Measurements from ENCODE around the gene STARD3. TPM values are rescaled to one million over a fixed set of nuclear protein-coding genes. Genes with fewer than 3 reads are reported as not detected.
A peak's percentile ranks its signal among the peaks of the same experiment; 100 is the strongest.

The STARD3 gene
- total and polyA plus RNA-seq, 2 of the 13 experiments (the other 11 are each of a cell fraction or from before 2014, with no cell fraction given), result 34.6 to 100 TPM

DNA sequence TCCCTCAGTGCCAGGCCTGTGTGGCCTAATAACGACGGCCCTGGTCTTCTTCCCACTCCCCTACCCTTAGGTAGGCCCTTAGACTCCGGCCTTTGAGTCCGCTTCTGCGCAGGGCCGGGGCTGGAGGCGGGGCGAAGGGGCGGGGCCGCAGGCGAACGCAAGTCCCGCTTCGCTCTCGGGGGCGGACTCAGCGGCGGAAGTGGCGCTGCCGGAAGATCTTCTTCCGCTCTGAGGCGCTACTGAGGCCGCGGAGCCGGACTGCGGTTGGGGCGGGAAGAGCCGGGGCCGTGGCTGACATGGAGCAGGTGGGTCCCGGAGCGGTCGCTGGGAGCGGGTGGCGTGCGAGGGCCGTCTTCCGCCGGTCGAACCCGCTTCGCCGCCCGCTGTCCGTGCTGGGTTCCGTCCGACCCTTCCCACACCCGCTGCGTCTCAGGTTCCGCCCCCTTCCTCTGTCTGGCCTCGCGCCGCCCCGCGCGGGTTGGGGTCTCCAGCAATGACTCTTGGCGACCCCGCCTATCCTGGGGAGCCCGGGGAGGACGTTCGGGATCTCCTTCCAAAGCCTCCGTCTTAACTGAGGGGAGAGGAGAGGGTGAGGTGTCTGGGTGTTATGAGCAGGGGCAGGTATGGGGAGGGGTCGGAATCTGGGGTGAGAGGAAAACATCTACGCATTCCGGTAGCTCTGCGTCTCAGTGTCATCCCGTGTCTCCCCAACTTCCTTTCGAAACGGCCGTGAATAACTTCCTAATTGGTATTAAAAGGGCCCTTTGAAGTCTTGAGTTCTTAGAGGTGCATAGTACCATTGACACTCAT, at the start of gene STARD3 (continued):
- TF ChIP-seq ZFP36 (IDR thresholded peaks at IDR 0.05; ENCODE audit: borderline replicate concordance, low read depth, low read length, partially characterized antibody), result no peak
- no peak for TF ChIP-seq HOXA9 (CRISPR knock-in tag; IDR thresholded peaks at IDR 0.05; ENCODE audit: borderline replicate concordance)
- TF ChIP-seq FOXO4 (CRISPR knock-in tag; conservative IDR thresholded peaks at IDR 0.05), result 0 out of 2 replicates have a peak, but pooled peaks have one; percentile 84
- TF ChIP-seq ZNF17 (CRISPR knock-in tag; IDR thresholded peaks at IDR 0.05), result no peak
- peak; percentile 82; the same call in 1 of the 2 replicates for TF ChIP-seq NFKB2 (CRISPR knock-in tag; IDR thresholded peaks at IDR 0.05; ENCODE audit: borderline replicate concordance)
- TF ChIP-seq RBM22 (optimal IDR thresholded peaks at IDR 0.05; ENCODE audit: low read length), result no peak
- TF ChIP-seq ZNF576 (CRISPR knock-in tag; IDR thresholded peaks at IDR 0.05), result 0 out of 2 replicates have a peak, but pooled peaks have one; percentile 20
- no peak; the same call in 1 of the 2 replicates for TF ChIP-seq PBX3 (CRISPR knock-in tag; IDR thresholded peaks at IDR 0.05; ENCODE audit: borderline replicate concordance)
- no peak for TF ChIP-seq ZNF589 (CRISPR knock-in tag; conservative IDR thresholded peaks at IDR 0.05)
- TF ChIP-seq, protein P1, sequence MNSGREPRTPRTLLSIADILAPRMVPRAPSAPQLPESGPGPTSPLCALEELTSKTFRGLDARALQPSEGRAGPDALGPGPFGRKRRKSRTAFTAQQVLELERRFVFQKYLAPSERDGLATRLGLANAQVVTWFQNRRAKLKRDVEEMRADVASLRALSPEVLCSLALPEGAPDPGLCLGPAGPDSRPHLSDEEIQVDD (CRISPR knock-in tag; IDR thresholded peaks at IDR 0.05; ENCODE audit: borderline replicate concordance), result peak; percentile 79; the same call in 1 of the 2 replicates
- TF ChIP-seq PAX8 (CRISPR knock-in tag; IDR thresholded peaks at IDR 0.05; ENCODE audit: borderline replicate concordance), result peak; percentile 85; the same call in 1 of the 2 replicates
- no peak for TF ChIP-seq MAFK (conservative IDR thresholded peaks at IDR 0.05 in 1 of 2, IDR thresholded peaks at IDR 0.05 in 1 of 2; ENCODE audit: low read length in 2 of 2)
- TF ChIP-seq, protein P2, sequence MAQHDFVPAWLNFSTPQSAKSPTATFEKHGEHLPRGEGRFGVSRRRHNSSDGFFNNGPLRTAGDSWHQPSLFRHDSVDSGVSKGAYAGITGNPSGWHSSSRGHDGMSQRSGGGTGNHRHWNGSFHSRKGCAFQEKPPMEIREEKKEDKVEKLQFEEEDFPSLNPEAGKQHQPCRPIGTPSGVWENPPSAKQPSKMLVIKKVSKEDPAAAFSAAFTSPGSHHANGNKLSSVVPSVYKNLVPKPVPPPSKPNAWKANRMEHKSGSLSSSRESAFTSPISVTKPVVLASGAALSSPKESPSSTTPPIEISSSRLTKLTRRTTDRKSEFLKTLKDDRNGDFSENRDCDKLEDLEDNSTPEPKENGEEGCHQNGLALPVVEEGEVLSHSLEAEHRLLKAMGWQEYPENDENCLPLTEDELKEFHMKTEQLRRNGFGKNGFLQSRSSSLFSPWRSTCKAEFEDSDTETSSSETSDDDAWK (CRISPR knock-in tag; IDR thresholded peaks at IDR 0.05), result no peak
- peak; percentile 75 for TF ChIP-seq MED1 (CRISPR knock-in tag; IDR thresholded peaks at IDR 0.05)
- 0 out of 2 replicates have a peak, but pooled peaks have one; percentile 53 for TF ChIP-seq PCBP1 (IDR thresholded peaks at IDR 0.05; ENCODE audit: borderline replicate concordance, low read depth, low read length)
- TF ChIP-seq MEIS1 (CRISPR knock-in tag; IDR thresholded peaks at IDR 0.05; ENCODE audit: borderline replicate concordance), result peak; percentile 76; the same call in 1 of the 2 replicates
- TF ChIP-seq PHB2 (IDR thresholded peaks at IDR 0.05; ENCODE audit: partially characterized antibody), result no peak
- TF ChIP-seq ARID5B (CRISPR knock-in tag; IDR thresholded peaks at IDR 0.05), result peak; percentile 57; the same call in 1 of the 2 replicates
- no peak for TF ChIP-seq ZNF10 (CRISPR knock-in tag; IDR thresholded peaks at IDR 0.05; ENCODE audit: borderline replicate concordance, low read depth)

Measured in HepG2 (cell line).